ENCODE data around the gene CYP27B1. TPM values are rescaled to one million over a fixed set of nuclear protein-coding genes. Genes with fewer than 3 reads are reported as not detected.
"Not testable (repeated sequence)": the region's sequence is repeated elsewhere in the genome, so short reads cannot be mapped to it uniquely, and the experiment has no call there.

The CYP27B1 gene
- total RNA-seq, 1 experiment from 2014 or later: 5.1 TPM

GRCh38 chr12:57724936-57725740 is 41.7 kb downstream of the CYP27B1 start:
- DNase-seq (ENCODE audit: extremely low read depth, low read depth): no peak

DNA sequence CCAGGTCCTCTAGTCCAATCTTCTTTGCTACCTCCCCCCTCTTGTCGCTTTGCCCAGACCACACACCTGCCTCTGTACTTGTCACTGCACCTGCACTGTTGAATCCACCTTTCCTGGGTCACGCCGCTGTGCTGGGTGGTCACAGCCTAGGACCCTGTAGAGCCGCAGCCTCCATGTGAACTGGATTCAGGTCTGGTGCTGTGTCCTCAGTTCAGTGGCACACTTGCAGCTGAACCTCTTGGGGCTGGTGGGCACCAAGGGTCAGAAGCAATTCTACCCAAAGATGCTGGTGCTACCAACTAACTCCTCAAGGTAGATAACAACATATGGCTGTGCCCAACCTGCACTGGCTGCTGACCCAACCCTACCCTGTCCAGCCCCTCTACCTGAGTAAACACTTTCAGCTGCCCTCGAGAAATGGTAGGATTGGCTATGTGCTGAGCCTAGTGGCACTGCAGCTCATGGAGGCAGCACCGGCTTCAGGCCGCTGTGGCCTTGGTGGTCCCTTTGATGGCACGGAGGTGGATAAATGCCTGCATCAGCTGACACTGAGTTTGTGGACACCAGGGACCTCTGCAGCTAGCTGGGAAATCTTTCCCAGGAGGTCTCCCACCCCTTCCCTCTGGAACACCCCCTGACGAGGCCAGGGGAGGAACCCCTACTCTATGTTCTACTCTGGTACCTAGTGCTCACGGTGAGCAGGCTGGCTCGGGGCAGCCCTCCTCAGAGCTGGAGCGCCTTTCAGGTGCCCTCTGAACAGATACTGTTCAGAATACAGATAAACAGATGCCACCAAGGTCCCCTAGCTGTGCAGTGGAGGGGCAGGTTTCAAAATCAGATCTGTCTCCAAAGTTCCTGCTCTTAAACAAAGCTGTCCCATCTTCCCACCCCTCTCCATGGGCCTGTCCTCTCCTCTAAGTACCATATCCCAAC is 42.6 kb downstream of the CYP27B1 start:
- no peak for DNase-seq (ENCODE audit: extremely low read depth, low read depth)

DNA sequence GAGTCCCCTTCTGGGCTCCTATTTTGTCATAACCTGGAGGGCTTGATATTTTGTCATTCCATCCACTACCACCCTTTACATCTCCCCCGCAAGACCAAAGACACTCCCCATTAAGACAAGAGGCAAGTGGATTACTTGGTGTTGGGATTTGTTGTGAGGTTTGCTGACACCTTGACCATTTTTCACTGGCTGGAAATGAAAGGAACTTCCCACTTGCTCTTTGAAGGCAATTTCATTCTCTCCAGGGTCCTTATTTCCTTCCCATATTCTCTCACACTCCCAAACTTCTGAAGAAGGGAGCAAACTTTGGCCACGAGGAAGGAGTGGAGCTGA is 43.3 kb downstream of the CYP27B1 start:
- no peak for DNase-seq (ENCODE audit: extremely low read depth, low read depth)

GRCh38 chr12:57722716-57723629 is 43.9 kb downstream of the CYP27B1 start:
- no peak for DNase-seq (ENCODE audit: extremely low read depth, low read depth)

DNA sequence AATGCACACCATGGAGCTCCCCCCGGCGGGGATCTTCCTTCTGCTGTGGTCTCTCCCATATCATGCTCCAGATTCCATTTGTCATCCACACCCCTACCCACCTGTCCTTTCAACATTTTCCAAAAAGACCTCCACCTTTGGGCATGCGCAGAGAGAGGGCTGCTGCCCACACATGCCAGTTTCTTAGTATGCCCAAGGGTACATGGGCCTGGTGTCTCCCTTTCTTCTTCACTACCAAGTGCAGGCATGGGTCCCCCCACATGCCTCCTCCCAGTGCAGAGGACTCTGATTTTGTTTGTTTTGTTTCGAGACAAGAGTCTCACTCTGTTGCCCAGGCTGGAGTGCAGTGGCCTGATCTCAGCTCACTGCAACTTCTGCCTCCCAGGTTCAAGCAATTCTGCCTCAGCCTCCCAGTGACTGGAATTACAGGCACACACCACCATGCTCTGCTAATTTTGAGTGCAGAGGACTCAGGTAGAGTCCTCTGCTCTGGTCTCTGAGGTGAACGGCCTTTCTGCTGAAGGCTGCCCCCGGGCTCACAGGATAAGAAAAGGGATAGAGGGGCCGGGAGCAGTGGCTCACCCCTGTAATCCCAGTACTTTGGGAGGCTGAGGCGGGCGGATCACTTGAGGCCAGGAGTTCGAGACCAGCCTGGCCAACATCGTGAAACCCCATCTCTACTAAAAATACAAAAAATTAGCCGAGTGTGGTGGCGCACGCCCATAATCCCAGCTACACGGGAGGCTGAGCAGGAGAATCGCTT is 44.9 kb downstream of the CYP27B1 start:
- not testable (repeated sequence) for DNase-seq (ENCODE audit: extremely low read depth, low read depth)

DNA sequence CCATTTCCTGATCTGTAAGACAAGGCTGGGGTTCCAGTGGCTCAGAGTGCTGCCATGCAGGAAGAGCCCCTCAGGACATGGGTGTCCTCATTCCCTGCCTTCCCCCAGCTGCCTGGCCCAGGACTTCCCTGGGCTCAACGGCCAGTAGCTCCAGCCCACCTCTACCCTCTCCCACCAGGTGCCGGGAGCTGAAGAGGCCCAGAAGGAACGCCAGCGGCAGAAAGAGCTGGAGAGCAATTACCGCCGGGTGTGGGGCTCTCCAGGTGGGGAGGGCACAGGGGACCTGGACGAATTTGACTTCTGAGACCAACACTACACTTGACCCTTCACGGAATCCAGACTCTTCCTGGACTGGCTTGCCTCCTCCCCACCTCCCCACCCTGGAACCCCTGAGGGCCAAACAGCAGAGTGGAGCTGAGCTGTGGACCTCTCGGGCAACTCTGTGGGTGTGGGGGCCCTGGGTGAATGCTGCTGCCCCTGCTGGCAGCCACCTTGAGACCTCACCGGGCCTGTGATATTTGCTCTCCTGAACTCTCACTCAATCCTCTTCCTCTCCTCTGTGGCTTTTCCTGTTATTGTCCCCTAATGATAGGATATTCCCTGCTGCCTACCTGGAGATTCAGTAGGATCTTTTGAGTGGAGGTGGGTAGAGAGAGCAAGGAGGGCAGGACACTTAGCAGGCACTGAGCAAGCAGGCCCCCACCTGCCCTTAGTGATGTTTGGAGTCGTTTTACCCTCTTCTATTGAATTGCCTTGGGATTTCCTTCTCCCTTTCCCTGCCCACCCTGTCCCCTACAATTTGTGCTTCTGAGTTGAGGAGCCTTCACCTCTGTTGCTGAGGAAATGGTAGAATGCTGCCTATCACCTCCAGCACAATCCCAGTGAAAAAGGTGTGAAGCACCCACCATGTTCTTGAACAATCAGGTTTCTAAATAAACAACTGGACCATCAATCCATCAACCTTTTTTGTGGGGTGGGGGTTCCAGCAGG is 46.0 kb downstream of the CYP27B1 start:
- no peak for DNase-seq (ENCODE audit: extremely low read depth, low read depth)

DNA sequence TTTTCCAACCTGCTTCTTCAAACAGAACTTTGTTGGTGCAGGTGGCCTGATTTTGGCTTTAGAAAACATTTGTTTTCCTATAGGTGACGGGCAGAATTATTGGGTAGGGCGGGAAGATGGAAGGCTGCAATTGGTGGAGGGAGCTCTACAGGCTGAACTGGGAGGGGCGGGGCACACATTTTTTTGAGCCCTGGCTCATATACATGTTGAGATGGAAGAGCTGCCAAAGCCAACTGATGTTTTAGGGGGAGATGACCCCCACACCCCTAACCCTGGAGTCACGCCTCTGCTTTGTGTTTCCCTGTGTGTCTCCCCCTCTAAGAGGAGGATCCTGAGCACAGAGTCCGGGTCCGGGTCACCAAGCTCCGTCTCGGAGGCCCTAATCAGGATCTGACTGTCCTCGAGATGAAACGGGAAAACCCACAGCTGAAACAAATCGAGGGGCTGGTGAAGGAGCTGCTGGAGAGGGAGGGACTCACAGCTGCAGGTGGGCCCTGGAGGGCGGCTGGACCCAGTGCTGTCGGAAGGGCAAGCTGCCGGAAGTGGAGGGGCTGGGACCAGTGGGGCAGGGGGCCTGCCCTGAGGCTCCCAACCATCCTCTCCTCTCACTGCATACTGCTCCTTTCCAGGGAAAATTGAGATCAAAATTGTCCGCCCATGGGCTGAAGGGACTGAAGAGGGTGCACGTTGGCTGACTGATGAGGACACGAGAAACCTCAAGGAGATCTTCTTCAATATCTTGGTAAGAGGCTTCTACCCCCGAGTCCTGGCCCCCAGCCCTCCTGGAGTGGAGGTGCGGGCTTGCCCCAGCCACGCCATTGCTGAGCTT is 46.9 kb downstream of the CYP27B1 start:
- no peak for DNase-seq (ENCODE audit: extremely low read depth, low read depth)

DNA sequence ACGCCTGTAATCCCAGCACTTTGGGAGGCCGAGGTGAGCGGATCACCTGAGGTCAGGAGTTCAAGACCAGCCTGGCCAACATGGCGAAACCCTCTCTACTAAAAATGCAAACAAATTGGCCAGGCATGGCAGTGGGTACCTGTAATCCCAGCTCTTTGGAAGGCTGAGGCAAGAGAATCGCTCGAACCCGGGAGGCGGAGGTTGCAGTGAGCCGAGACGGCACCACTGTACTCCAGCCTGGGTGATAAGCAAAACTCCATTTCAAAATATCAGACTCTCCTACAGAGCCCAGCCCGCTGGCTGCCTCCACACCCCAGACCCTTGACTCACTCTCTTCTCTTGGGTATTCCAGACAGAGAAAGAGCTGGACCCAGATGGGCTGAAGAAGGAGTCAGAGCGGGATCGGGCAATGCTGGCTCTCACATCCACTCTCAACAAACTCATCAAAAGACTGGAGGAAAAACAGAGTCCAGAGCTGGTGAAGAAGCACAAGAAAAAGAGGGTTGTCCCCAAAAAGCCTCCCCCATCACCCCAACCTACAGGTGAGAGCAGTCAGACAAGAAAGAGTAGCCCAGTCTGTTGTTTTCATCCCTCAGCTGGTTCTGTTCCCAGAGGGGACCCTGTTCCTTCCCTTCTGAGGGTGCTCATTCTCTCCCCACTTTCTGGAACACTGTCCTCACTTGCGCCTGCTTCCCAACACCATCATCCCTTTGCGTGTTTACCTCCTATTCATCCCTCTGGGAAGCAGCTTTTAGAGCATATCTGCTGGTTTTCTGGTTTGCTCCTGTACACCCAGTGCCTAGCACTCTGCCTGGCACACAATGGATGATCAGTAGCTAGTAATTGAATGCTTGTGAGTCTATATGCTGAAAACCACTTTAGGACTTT is 48.0 kb downstream of the CYP27B1 start:
- DNase-seq (ENCODE audit: extremely low read depth, low read depth): no peak

DNA sequence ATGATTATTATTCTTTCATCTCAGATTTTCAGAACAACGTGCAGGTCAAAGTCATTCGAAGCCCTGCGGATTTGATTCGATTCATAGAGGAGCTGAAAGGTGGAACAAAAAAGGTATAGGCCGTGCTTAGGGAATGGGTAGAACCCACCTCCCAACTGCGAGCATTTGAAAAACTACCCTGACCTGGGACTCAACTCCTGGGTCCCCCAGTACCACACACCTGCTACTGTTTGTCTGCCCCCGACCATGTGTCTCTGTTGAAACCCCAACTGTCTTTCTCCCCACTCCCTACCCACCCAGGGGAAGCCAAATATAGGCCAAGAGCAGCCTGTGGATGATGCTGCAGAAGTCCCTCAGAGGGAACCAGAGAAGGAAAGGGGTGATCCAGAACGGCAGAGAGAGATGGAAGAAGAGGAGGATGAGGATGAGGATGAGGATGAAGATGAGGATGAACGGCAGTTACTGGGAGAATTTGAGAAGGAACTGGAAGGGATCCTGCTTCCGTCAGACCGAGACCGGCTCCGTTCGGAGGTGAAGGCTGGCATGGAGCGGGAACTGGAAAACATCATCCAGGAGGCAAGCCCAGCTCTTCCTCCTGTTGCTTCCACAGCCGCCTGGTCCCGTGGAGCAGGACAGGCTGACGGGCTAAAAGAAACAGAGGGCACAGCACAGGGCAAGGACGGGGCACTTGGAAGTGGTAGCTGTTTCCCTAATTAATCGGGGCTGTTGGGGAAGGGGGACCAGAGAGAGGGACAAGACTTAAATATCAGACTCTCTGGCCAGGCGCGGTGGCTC is 48.8 kb downstream of the CYP27B1 start:
- DNase-seq (ENCODE audit: extremely low read depth, low read depth): no peak

- no peak for DNase-seq (ENCODE audit: extremely low read depth, low read depth)
These were observed 49.7 kb downstream of the CYP27B1 start for GRCh38 chr12:57717131-57717530.

DNA sequence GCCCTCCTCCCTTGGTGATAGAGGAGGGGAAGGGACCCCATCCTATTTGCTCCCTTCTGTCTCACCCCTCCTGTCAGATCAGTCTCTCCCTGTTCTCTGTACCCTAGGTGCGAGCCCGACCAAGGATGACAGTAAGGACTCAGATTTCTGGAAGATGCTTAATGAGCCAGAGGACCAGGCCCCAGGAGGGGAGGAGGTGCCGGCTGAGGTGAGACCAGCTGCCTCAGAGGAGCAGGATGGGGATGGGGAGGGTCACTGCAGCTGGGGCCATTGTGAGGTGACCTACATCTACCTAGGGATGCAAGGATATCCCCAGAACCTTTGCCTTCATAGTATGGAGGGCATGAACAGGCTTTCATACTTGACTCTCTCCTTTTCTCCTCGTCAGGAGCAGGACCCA is 50.6 kb downstream of the CYP27B1 start:
- no peak for DNase-seq (ENCODE audit: extremely low read depth, low read depth)

DNA sequence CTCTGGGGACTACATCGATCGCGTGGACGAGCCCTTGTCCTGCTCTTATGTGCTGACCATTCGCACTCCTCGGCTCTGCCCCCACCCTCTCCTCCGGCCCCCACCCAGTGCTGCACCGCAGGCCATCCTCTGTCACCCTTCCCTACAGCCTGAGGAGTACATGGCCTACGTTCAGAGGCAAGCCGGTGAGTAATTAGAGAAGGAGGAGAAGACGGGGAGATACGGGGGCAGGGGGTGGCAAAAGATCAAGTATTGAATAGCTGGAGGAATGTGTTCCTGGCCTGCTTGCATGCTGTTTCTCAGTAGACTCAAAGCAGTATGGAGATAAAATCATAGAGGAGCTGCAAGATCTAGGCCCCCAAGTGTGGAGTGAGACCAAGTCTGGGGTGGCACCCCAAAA is 51.1 kb downstream of the CYP27B1 start:
- no peak for DNase-seq (ENCODE audit: extremely low read depth, low read depth)

DNA sequence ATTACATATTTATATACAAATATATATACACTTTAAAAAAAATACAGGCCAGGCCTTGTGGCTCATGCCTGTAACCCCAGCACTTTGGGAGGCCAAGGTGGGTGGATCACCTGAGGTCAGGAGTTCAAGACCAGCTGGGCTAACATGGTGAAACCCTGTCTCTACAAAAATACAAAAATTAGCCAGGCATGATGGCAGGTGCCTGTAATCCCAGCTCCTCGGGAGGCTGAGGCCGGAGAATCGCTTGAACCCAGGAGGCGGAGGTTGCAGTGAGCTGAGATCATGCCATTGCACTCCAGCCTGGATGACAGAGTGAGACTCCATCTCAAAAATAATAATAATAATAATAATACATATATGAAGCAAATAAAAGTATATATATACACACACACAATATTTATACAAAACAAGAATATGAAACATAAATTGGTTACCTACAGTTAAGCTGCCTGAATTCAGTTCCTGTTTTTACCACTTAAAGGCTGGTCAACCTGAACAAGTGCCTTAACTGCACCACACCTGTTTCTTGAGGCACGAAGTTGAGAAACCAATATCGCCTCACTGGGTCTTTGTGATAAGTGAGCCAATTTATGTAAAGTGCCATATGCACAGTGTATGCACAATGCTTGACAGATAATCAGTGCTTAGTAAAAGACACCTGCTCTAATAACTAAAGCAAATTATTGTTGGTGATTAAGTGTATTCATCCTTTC is 51.7 kb downstream of the CYP27B1 start:
- DNase-seq (ENCODE audit: extremely low read depth, low read depth): not testable (repeated sequence)

- no peak for DNase-seq (ENCODE audit: extremely low read depth, low read depth)
These were observed 53.7 kb downstream of the CYP27B1 start for GRCh38 chr12:57713209-57713608.

DNA sequence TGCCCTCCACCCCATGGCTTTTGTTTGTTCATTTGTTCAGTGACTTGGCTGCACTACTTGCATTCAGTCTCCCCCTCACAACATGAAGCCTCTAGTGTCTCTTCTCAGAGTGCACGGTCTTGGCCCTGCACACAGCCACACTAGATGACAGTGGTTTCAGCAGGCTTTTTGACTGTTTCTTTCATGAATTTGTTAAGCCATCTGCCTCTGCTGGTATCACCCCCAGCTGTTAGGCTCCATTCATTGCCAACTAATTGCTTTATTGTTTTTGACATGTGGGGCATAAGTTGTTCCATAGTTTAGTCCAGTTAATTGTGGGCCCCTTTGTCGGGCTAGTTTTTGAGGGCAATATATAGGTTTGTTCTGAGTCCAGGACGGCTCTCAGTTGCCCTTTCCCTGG is 54.2 kb downstream of the CYP27B1 start:
- no peak for DNase-seq (ENCODE audit: extremely low read depth, low read depth)
